Measurements from ENCODE around the gene CHRM2.
A peak's percentile ranks its signal among the peaks of the same experiment; 100 is the strongest.

CHRM2 gene

DNA sequence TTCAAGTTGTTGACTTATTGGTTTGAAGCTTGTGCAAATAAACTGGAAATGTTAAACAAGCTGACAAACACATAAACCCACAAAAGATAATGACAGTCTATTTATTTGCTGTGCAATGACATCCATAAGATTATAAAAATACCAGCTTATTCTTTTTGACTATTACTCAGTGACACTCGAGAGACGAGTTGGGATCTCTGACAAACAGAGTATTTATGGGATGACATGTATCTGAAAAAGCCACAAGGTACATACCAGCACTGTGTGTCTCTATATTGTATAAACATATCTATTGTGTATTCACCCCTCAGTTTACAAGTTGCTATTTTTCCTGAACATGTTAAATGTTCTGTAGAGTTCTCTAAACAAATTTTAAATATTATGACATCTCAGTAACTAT lies 88.9 kb downstream of the CHRM2 start:
- peak; percentile 59 for DNase-seq (ENCODE audit: low read depth)

DNA sequence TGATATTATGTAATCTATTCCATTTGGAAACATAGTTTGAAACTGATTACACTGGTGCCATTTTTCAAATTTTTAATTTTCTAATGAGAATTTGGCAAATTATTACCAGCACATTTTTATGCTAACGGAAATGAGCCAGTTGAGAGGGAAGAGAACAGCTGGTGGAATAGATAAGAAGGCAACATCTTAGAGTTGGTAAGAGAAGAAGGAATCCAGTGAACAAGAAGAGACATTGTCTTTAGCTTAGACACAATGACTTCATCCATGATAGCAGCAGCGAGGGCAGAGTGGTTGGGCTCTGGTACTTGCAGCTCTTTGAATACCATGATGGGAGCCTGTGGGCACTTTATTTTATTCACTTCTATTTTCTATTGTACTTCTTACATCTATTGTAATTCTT lies 89.6 kb downstream of the CHRM2 start:
- DNase-seq (ENCODE audit: low read depth) = no peak

DNA sequence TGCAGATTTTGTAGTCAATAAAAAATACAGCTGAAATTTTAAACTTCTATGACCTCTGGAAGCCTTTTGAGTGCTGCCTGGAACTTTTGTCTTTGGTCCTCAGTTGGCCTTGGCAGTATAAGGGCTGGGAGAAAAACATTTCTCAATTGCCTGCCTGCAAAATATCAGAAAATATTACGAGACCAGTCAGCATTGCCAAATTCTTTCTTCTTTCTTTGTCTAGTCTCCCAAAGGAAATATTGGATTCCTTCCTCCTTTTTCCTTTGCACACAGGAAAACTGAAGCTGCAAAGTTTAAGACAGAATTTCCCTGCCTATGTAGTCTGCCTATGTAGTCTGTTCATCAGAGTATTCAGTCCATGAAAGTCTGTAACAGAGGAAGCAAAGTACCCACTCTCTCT lies 95.9 kb downstream of the CHRM2 start:
- DNase-seq (ENCODE audit: low read depth) = no peak

DNA sequence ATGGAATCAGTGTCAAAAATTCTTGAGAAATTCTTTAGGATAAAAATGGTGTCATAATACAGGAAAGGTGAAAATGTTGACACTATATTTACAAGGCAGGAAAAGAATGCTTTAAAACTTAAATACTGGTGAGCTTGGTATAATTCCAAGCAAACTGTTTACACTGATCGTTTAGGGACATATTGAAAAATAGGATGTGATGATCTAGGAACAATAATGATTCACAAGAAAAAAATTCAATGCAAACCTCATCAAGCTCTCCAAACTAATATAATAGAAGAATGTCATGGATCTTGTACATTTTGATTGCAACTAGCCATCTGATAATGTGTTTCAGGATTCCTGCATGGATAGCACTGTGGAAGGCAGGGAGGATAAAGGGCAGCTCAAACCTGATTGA lies 98.4 kb downstream of the CHRM2 start:
- DNase-seq (ENCODE audit: low read depth) = no peak

DNA sequence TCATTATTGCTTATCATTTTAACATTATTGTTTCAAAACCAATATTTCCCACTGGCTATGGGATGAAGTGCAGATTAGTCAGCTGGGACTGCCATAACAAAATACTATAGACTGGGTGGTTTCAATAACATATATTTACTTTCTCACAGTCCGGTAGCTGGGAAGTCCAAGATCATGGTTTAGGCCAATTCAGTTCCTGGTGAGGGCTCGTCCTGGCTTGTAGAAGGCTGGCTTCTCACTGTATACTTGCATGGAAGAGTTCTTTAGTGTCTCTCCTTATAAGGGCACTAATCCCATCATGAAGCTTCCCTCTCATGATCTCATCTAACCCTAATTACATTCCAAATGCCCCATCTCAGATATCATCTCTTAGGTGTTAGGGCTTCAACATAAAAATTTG lies 101.3 kb downstream of the CHRM2 start:
- DNase-seq (ENCODE audit: low read depth) = no peak

DNA sequence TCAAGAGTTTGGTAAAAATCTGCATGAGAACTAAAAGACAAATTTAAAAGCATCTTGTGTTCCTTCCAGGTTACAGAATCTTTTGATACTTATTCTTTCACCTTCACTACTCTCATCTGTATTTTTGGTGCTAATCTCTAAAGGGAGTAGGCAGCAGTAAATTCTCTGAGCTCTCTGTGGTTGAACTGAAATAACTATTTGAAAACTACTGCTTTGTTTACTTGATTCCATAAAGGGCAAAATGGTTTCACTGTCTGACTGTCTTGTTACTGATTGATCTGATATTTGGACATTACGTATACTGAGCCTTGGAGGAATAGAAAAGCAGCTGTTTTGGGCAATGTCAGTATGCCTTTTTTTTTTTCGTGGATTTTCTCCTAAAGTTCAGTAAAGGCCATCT lies 103.3 kb downstream of the CHRM2 start:
- DNase-seq (ENCODE audit: low read depth) = no peak

DNA sequence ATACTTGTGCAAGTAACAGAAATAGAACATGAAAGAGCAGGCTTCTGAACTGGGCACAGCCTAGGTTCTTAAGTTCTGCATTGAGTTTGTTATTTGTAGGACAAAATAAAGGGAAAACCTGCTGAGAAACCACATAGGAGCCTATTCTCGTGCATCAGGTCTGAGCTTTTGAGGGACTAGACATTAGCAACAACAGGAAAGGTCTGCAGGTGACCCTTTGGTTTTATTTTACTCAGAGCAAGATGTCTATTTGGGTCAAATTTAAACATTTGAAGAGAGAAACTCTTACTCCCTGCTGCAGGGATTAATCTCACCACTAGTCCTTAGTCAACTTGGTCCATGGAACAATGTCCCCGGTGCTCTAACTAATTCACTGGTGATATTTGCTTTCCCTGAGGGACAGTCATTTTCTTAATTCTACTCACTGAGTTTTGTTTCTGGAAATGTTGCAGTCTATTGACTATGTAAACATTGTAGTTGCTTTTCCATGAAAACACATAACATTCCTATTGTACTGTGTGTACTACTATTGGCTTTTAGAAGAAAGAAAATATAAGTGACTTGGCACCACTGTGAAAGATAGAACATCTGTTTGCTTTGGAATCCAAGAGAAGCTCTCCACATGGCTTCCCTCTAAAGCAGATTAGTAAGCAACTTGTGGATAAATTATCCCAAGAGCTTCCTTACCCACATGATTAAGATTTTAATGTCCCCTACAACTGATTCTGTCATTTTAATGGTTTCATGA lies 108.2 kb downstream of the CHRM2 start:
- peak; percentile 51 for DNase-seq (ENCODE audit: low read depth)

DNA sequence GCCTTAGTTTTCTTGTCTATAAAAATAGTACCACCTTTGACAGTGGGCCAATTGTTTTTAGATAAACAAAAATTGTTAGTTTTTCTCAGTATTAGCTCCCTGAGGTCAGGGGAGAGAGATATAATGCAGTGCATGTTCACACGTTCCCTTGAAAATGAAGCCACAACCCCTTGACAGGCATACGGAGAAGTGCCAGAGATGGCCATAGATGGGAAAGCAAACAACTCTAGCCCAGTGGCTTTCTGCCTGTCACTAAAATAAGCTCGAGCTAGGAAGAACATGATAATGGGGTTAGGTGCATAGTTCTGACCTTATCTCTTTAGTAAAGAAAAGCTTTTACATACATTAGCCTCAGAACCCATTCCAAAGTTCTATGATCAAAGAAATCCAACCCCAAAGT lies 124.9 kb downstream of the CHRM2 start:
- no peak for DNase-seq (ENCODE audit: low read depth)

DNA sequence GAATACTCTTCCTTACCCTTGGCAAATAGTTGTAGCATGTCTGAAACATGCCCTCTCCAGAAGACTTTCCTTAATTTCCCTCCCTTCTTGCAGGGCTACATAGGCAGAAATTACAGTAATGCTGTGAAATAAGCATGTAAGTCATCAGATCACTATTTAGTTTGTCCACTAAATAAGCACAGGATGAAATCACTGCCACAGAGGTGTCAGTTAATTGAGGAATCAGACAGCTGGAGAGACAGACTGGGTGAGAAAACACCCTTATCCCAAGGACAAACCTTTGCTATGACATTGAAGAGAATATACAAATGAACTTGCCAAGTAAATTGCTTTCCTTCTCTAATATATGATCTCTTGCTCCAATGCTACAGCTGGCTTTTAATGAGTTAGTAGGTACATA lies 129.3 kb downstream of the CHRM2 start:
- DNase-seq (ENCODE audit: low read depth) = peak; percentile 43

DNA sequence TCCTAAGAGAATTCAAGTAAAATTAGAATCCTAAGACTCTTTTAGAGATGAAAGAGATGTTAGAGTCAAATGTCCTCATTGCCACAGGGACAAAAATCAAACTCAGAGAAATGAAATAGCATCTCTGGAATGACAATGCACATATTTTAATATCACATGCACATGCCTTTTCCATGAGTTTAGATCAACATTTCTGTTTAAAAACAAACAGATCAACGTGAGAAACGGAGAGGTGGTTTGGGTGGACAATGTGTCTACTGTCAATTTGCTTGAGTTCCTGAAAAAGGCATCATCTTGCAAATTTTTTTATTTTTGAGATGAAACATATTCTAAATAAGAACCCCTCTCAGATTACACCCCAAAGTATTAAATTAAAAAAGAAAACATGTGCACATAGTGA lies 130.0 kb downstream of the CHRM2 start:
- peak; percentile 69 for DNase-seq (ENCODE audit: low read depth)

DNA sequence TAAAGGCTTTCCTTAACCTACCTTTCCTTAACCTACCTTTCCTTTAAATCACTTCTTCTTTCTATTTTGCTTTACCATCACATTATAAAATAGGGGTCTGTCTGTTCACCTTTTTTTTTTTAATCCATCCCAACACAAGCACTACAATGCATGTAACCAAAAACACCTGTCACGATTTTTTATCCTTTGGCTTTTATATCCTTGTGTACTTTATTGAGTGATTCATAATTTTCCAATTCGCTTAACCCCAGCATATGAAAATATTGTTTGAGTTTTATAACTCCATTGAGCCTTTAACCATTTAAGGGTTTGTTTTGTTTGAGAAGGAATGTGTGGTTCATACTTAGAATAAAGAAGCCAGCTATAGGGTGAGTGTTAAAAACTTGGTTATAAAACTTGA lies 132.2 kb downstream of the CHRM2 start:
- no peak for DNase-seq (ENCODE audit: low read depth)

DNA sequence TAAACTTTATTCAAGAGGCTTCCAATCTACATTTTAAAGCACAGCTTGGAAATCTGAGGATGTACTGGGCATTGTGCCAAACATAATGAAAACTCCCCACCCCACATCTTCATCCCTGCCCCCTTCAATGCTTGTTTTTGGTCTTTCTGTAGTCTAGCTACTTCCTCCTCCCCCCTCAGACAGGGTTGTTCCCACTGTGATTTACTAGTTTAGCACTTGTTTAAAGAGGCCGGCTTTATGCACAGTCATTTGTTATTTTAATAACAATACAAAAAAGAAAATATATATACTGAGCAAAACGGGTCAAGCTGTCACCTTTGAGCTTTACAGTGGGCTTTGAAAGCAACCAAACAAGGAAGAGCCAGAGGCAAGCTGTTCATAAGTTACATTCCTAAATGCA lies 132.6 kb downstream of the CHRM2 start:
- peak; percentile 68 for DNase-seq (ENCODE audit: low read depth)

DNA sequence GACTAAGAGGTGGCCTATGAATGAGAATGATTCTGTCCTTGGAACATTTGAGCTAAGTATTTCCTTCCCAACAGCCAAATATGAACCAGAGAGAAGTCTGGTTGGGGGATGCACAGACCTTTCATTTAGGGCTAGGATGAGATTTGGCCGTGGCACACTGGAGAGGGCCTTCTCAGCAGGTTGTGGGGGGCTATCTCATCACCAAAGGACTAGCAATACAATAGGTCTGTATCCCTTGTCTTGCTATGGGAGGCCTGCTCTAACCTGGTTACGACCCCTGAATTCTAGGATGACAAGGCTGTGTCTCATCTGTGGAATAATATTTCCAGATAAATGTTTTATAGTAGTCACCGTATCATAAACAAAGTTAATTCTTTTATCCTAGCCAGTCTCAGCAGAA lies 133.0 kb downstream of the CHRM2 start:
- DNase-seq (ENCODE audit: low read depth) = peak; percentile 28

DNA sequence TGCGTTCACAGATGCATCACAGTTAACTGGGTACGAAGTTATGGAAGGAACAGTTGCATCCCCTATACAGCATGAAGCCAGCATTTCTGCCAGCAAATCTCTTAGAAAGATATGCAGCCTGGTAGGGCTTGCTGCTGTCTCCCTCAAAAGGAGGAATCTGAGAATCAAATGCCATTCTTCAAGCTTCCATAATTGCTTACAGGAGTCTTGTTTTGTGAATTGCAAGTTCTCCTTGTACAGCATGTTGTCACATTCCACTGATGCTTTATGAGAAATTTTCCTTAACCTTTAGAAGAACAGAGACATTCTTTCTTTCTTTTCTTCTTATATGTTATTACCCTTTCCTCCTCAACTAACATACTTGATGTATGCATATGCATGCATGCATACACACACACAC lies 134.6 kb downstream of the CHRM2 start:
- DNase-seq (ENCODE audit: low read depth) = peak; percentile 79

DNA sequence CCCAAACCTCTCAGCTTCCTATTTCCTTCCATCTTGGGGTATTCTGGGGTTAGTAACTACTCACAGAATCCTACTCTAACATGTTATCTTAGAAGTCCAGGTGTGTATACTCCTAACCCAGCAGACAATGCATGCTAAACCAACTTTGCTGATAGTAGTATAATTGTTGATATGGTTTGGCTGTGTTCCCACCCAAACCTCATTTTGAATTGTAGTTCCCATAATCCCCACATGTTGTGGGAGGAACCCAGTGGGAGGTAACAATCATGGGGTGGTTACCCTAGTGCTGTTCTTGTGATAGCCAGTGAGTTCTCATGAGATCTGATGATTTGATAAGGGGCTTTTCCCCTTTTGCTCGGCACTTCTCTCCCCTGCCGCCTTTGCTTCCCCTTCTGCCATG lies 135.1 kb downstream of the CHRM2 start:
- no peak for DNase-seq (ENCODE audit: low read depth)

DNA sequence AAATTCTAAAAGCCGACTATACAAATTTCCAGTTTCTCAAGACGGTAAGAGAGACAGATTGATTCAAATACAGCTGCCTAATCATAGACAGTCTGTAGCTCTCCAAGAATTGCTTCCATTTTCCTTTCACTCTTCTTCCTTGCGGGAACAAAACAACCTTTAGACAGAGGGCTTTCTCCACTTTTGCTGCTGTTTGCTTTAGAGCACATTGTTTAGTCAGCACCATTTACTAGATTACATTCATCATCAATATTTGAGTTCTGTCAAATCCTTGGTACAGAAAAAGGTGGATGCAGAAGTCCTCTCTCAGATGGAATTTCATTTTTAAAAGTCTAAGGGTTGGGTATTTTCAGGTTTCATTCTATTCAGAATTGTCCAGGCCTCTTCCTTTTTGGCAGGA lies 137.4 kb downstream of the CHRM2 start:
- DNase-seq (ENCODE audit: low read depth) = no peak

DNA sequence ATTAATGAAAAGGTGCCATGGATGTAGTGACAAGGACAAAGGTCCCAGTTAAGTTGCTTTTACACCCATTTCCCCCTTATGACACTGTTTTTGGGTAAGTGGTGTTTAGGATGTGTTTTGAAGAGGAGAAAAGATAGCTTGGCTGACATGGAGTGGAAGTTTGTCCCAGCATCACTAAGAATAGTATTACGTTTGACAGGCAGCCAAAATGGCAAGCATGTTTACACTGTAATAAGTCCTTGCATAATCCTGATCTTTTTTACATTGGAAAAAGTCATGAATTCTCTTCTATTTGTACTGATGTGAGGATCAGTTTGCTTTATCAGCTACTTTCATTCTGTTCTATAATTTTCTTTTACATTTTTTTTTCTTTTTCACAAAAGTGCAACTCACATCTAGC lies 137.8 kb downstream of the CHRM2 start:
- peak; percentile 73 for DNase-seq (ENCODE audit: low read depth)

DNA sequence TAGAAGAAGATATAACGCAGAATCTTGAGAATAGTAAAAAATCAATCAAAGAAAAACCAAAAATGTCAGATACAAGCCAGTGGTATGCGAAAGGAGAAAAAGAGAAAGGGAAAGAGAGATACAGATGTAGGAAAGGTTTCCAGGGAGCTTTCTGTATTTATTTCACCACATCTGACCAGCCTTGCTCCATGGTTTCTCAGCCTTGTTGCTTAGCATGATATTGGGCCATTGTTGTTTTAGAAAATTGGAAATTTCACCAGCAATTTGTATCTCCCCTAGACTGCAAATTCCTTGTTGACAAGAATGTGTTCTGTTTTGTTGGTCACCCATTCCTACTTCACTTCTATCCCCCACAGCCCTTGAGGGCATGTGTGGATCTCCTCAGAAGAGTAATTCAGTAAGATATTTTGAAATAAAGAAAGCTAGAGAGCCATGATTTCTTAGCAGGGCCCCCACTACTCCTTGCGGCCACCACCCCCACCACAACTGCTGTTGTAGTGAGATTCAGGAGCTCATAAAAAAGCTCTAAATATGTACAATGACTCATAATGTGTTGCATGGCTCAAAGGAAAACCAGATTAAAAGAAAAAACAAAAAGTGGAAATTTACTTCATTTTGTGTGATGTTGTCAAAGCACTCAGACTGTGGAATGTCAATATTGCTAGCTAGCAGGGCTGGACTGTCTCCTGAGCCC lies 138.7 kb downstream of the CHRM2 start:
- peak; percentile 75 for DNase-seq (ENCODE audit: low read depth)

DNA sequence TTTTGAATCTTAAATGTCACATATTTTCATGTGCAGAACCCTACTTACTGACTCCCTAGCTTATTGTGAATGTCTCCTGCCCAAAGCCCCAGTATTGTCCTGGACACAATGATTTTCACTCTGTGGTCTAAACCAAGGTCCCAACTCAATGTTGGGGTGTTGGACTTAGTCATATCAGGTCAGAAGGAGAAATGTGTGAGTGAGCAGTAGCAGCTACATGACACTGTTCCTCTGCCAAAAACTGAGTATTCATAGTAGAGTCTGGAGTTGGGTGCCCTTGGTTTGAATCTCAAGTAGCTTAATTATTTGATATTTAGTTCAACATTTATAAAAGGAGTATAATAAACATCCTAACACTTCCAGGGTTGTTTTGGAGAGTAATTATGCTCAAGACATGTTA lies 141.0 kb downstream of the CHRM2 start:
- no peak for DNase-seq (ENCODE audit: low read depth)

DNA sequence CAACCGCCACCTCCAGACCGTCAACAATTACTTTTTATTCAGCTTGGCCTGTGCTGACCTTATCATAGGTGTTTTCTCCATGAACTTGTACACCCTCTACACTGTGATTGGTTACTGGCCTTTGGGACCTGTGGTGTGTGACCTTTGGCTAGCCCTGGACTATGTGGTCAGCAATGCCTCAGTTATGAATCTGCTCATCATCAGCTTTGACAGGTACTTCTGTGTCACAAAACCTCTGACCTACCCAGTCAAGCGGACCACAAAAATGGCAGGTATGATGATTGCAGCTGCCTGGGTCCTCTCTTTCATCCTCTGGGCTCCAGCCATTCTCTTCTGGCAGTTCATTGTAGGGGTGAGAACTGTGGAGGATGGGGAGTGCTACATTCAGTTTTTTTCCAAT lies 146.6 kb downstream of the CHRM2 start:
- no peak for DNase-seq (ENCODE audit: low read depth)

DNA sequence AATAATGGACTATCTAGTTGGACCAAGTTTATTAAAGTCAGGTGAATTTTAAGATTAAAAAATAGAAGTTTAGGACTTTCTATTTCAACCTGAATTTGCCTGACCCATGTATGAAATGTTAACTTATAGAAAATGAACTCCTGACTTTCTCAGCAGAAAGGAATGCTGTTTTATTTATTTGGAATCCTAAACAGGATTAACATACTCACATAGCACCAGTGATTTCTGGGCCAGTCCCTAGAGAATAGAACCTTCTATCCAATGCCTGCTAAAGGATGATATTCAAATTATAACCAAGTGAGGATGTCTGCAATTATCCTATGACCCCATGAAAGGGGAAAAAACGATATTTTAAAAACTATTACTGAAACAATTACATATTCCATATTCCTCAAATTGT lies 148.8 kb downstream of the CHRM2 start:
- DNase-seq (ENCODE audit: low read depth) = no peak

DNA sequence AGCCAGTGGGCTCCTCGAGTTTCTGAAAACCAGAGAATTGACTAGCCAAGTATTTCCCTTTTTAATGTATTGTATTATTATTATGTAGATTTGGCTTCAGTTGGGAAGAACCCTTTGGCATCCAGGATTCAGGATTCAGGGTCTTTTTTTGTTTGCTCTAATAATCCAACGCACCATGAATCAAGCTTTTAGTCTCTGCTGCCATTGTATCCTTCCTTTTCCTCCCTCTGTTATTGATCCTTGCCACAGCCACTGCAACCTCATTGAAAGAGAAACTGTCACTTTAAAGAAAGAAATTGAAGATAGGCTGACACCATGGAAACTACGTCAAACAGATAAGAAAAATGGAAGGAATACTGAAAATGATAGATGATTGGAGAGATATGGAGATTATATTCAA lies 150.0 kb downstream of the CHRM2 start:
- no peak for DNase-seq (ENCODE audit: low read depth)

DNA sequence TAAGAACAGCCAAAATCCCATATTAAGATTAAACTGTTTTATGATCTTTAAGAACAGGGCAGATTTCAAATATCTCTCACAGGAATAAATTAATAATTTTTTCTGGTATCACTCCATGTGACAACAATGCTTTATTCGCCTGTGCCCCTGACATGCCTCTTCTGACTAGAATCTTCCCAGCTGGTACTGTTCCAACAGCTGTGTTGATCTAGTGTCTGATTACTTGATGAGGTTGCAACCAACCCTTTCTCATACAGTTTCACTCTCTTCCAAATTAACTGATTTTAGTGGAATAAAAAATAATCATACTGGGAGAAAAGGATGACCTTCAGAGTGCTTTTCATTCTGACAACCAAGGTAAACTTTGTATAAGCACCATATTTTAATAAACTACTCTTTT lies 151.9 kb downstream of the CHRM2 start:
- no peak for DNase-seq (ENCODE audit: low read depth)

Data from EH (cell line).